Osteocyte (in vitro differentiated cells): ENCODE results near the gene CSTF2. TPM values are rescaled to one million over a fixed set of nuclear protein-coding genes. Genes with fewer than 3 reads are reported as not detected.
A peak's percentile ranks its signal among the peaks of the same experiment; 100 is the strongest.
"Not testable (repeated sequence)": the region's sequence is repeated elsewhere in the genome, so short reads cannot be mapped to it uniquely, and the experiment has no call there.

Experiments
- DNase-seq: peaks from one replicate; pipeline ENCODE4 v3.0.0; 2021; ENCODE audit warnings: mixed read lengths; ENCODE audit not compliant: unreplicated experiment; ENCODE audit errors: extremely low spot score
- H3K27ac Mint-ChIP-seq: one replicate; pipeline ENCODE4 v1.8.0; 2021; ENCODE audit warnings: mild to moderate bottlenecking, mixed read lengths; ENCODE audit not compliant: unreplicated experiment
- H3K27me3 Mint-ChIP-seq: one replicate; pipeline ENCODE4 v1.8.0; 2021; ENCODE audit warnings: mixed read lengths; ENCODE audit not compliant: unreplicated experiment
- H3K36me3 Mint-ChIP-seq: one replicate; pipeline ENCODE4 v1.8.0; 2021; ENCODE audit warnings: mixed read lengths; ENCODE audit not compliant: unreplicated experiment
- H3K4me1 Mint-ChIP-seq: one replicate; pipeline ENCODE4 v1.8.0; 2021; ENCODE audit warnings: mixed read lengths; ENCODE audit not compliant: unreplicated experiment
- H3K4me3 Mint-ChIP-seq: one replicate; pipeline ENCODE4 v1.8.0; 2021; ENCODE audit warnings: mild to moderate bottlenecking, moderate library complexity, mixed read lengths; ENCODE audit not compliant: unreplicated experiment
- H3K9me3 Mint-ChIP-seq: one replicate; pipeline ENCODE4 v1.8.0; 2021; ENCODE audit warnings: mixed read lengths; ENCODE audit not compliant: unreplicated experiment
- total RNA-seq: library from RNA; stranded (reverse); gene quantifications from 2 replicates; pipeline ENCODE4 v1.2.1, GENCODE V29; 2021
- TF ChIP-seq, protein P1 (sequence below): fragments of 200-600 bp; sonication (generic); IDR thresholded peaks from 2 replicates; pipeline ENCODE4 v1.5.0; 2021; ENCODE audit warnings: antibody characterized with exemption, mild to moderate bottlenecking, moderate library complexity

Gene CSTF2
- total RNA-seq, 1 donor from 2014 or later: 14.8 TPM

GRCh38 chrX:100804780-100805179 is 15.4 kb upstream of the CSTF2 start:
- H3K4me3 Mint-ChIP-seq: no peak overlapping the region
- H3K9me3 Mint-ChIP-seq: peaks cover 17% of the 10 kb centered on the region
- no peaks in the 10 kb centered on the region for H3K4me1 Mint-ChIP-seq
- DNase-seq: no peak
- H3K36me3 Mint-ChIP-seq: no peaks in the 10 kb centered on the region
- H3K27ac Mint-ChIP-seq: no peak overlapping the region
- peaks cover 25% of the 10 kb centered on the region for H3K27me3 Mint-ChIP-seq
- TF ChIP-seq, protein P1, sequence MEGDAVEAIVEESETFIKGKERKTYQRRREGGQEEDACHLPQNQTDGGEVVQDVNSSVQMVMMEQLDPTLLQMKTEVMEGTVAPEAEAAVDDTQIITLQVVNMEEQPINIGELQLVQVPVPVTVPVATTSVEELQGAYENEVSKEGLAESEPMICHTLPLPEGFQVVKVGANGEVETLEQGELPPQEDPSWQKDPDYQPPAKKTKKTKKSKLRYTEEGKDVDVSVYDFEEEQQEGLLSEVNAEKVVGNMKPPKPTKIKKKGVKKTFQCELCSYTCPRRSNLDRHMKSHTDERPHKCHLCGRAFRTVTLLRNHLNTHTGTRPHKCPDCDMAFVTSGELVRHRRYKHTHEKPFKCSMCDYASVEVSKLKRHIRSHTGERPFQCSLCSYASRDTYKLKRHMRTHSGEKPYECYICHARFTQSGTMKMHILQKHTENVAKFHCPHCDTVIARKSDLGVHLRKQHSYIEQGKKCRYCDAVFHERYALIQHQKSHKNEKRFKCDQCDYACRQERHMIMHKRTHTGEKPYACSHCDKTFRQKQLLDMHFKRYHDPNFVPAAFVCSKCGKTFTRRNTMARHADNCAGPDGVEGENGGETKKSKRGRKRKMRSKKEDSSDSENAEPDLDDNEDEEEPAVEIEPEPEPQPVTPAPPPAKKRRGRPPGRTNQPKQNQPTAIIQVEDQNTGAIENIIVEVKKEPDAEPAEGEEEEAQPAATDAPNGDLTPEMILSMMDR: no peak

DNA sequence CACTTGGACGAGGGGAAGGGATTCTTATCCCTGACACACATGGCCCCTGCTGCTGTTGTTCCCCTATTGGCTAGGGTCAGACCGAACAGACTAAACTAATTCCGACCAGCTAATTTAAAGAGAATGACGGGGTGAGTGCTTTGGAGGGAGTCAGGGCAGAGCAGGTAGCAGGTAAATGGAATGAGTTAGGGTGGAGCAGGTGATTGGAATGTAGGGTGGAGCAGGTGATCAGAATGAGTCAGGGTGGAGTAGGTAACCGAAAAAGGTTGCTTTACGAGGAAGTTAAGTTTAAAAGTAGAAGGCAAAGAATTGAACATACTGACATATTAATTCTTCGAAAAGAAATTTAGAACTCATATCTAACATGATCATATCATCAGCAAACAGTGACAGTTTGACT is 11.9 kb upstream of the CSTF2 start:
- not testable (repeated sequence) for H3K4me1 Mint-ChIP-seq, H3K36me3 Mint-ChIP-seq, H3K27ac Mint-ChIP-seq, DNase-seq, H3K4me3 Mint-ChIP-seq
- Mint-ChIP-seq H3K9me3 (peaks cover 19% of the 10 kb centered on the region), H3K27me3 (peaks cover 29% of the 10 kb centered on the region)

- TF ChIP-seq, protein P1: no peak
- Mint-ChIP-seq H3K9me3 (peaks cover 27% of the 10 kb centered on the region), H3K4me3 (no peak overlapping the region), H3K27me3 (peaks cover 34% of the 10 kb centered on the region), H3K4me1 (no peaks in the 10 kb centered on the region), H3K36me3 (no peaks in the 10 kb centered on the region), H3K27ac (no peak overlapping the region)
- DNase-seq: no peak
Measured at GRCh38 chrX:100812216-100813158, 7.7 kb upstream of the CSTF2 start.

DNA sequence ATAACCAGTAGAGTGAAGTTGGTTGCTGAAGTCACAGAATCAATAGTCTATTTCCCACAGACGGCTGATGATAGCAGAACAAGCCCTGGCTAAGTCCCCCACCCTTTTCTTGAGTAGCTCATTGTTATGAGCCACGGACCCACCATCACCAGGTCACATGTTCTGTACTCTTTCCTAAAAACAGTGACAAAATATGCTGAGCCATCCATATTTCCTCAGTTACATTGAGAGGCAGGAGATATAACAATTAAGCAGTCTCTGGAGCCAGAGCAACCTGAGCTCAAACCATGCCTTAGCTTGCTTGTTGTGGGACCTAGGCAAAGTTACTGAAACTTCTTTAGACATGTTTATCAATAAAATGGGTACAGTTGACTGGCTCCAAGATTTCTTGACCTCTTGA is 2.9 kb upstream of the CSTF2 start:
- no peak overlapping the region for H3K27ac Mint-ChIP-seq
- H3K27me3 Mint-ChIP-seq: peaks cover 17% of the 10 kb centered on the region
- H3K9me3 Mint-ChIP-seq: peaks cover 13% of the 10 kb centered on the region
- no peak overlapping the region for H3K4me3 Mint-ChIP-seq
- DNase-seq: no peak
- H3K4me1 Mint-ChIP-seq: peaks cover 5% of the 10 kb centered on the region
- TF ChIP-seq, protein P1: no peak
- no peaks in the 10 kb centered on the region for H3K36me3 Mint-ChIP-seq

GRCh38 chrX:100819534-100819836 is 706 bp upstream of the CSTF2 start:
- no peak for DNase-seq
- peaks cover 6% of the 10 kb centered on the region for H3K36me3 Mint-ChIP-seq

More at GRCh38 chrX:100819534-100819836, 706 bp upstream of the CSTF2 start:
- TF ChIP-seq, protein P1: no peak
- peaks cover 4% of the 10 kb centered on the region for H3K9me3 Mint-ChIP-seq
- peak overlapping the region; percentile 78 for H3K4me3 Mint-ChIP-seq
- peaks cover 11% of the 10 kb centered on the region for H3K27me3 Mint-ChIP-seq
- H3K4me1 Mint-ChIP-seq: peaks cover 5% of the 10 kb centered on the region
- peak overlapping the region; percentile 59 for H3K27ac Mint-ChIP-seq
